Measurements from ENCODE around the gene RGL2. TPM values are rescaled to one million over a fixed set of nuclear protein-coding genes. Genes with fewer than 3 reads are reported as not detected.
"Not testable (repeated sequence)": the region's sequence is repeated elsewhere in the genome, so short reads cannot be mapped to it uniquely, and the experiment has no call there.

The RGL2 gene
- total RNA-seq, 1 donor from 2014 or later = 42.3 TPM

GRCh38 chr6:33264015-33264414 lies 34.7 kb downstream of the RGL2 start:
- Histone ChIP-seq H3K36me3 (ENCODE audit: control insufficient read depth, insufficient read depth, low read length) (no peaks in the 10 kb centered on the region), H3K27me3 (ENCODE audit: control insufficient read depth, insufficient read depth, low read length) (no peaks in the 10 kb centered on the region), H3K4me3 (ENCODE audit: low read depth, low read length) (no peak overlapping the region)
- DNase-seq (ENCODE audit: low read depth) = no peak
- TF ChIP-seq CTCF (IDR thresholded peaks at IDR 0.05; ENCODE audit: insufficient read depth, low read length, poor library complexity, severe bottlenecking) = no peak

- not testable (repeated sequence) for H3K27me3 ChIP-seq (ENCODE audit: control insufficient read depth, insufficient read depth, low read length); DNase-seq (ENCODE audit: low read depth); H3K36me3 ChIP-seq (ENCODE audit: control insufficient read depth, insufficient read depth, low read length); H3K4me3 ChIP-seq (ENCODE audit: low read depth, low read length)
Observed at GRCh38 chr6:33262490-33262889, 36.3 kb downstream of the RGL2 start.

GRCh38 chr6:33259032-33259431 lies 39.7 kb downstream of the RGL2 start:
- H3K27me3 ChIP-seq (ENCODE audit: control insufficient read depth, insufficient read depth, low read length) = no peaks in the 10 kb centered on the region
- H3K36me3 ChIP-seq (ENCODE audit: control insufficient read depth, insufficient read depth, low read length) = no peaks in the 10 kb centered on the region
- no peak overlapping the region for H3K4me3 ChIP-seq (ENCODE audit: low read depth, low read length)
- DNase-seq (ENCODE audit: low read depth) = no peak
- no peak for TF ChIP-seq CTCF (IDR thresholded peaks at IDR 0.05; ENCODE audit: insufficient read depth, low read length, poor library complexity, severe bottlenecking)

GRCh38 chr6:33254591-33254990 lies 44.2 kb downstream of the RGL2 start:
- Histone ChIP-seq H3K27me3 (ENCODE audit: control insufficient read depth, insufficient read depth, low read length) (no peaks in the 10 kb centered on the region), H3K4me3 (ENCODE audit: low read depth, low read length) (no peak overlapping the region), H3K36me3 (ENCODE audit: control insufficient read depth, insufficient read depth, low read length) (no peaks in the 10 kb centered on the region)
- no peak for TF ChIP-seq CTCF (IDR thresholded peaks at IDR 0.05; ENCODE audit: insufficient read depth, low read length, poor library complexity, severe bottlenecking)
- no peak for DNase-seq (ENCODE audit: low read depth)

- TF ChIP-seq CTCF (IDR thresholded peaks at IDR 0.05; ENCODE audit: insufficient read depth, low read length, poor library complexity, severe bottlenecking) = no peak
- Histone ChIP-seq H3K4me3 (ENCODE audit: low read depth, low read length) (no peak overlapping the region), H3K36me3 (ENCODE audit: control insufficient read depth, insufficient read depth, low read length) (no peaks in the 10 kb centered on the region), H3K27me3 (ENCODE audit: control insufficient read depth, insufficient read depth, low read length) (no peaks in the 10 kb centered on the region)
- DNase-seq (ENCODE audit: low read depth) = no peak
Observed at GRCh38 chr6:33252759-33253158, 46.0 kb downstream of the RGL2 start.

- H3K4me3 ChIP-seq (ENCODE audit: low read depth, low read length) = no peak overlapping the region
- no peaks in the 10 kb centered on the region for H3K36me3 ChIP-seq (ENCODE audit: control insufficient read depth, insufficient read depth, low read length)
- no peaks in the 10 kb centered on the region for H3K27me3 ChIP-seq (ENCODE audit: control insufficient read depth, insufficient read depth, low read length)
- no peak for DNase-seq (ENCODE audit: low read depth)
- no peak for TF ChIP-seq CTCF (IDR thresholded peaks at IDR 0.05; ENCODE audit: insufficient read depth, low read length, poor library complexity, severe bottlenecking)
Observed at GRCh38 chr6:33251395-33252012, 47.2 kb downstream of the RGL2 start.
